ENCODE measurements around the gene AGPS. TPM values are rescaled to one million over a fixed set of nuclear protein-coding genes. Genes with fewer than 3 reads are reported as not detected.

AGPS gene
- total RNA-seq, 1 experiment from 2014 or later: 49.8 TPM

GRCh38 chr2:177525351-177525924 is 132.9 kb downstream of the AGPS start:
- no peak for DNase-seq (ENCODE audit: low read depth)

DNA sequence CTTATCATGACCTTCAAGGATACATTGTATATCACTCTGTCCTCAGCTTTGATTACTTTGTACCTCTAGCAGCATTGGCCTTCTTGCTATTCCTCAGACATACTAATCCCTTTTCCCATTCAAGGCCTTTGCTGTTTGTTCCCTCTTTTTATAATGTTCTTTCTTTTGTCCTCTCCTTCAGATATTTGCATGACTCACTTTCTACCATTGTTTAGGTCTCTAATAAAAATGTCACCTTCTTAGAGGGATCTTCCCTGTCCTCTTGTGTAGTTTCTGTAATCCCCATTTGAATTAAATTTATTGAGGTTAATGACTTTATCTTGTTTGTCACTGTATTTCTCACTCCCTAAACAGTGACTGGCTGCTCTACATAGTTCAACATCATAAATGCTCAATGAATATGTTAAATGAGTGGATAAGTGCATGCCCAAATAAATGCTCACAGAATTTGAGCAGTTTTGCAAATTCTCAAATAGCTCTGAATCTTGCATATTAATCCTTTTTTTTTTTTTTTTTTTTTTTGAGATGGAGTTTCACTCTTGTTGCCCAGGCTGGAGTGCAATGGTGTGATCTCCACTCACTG is 135.9 kb downstream of the AGPS start:
- no peak for DNase-seq (ENCODE audit: low read depth)

DNA sequence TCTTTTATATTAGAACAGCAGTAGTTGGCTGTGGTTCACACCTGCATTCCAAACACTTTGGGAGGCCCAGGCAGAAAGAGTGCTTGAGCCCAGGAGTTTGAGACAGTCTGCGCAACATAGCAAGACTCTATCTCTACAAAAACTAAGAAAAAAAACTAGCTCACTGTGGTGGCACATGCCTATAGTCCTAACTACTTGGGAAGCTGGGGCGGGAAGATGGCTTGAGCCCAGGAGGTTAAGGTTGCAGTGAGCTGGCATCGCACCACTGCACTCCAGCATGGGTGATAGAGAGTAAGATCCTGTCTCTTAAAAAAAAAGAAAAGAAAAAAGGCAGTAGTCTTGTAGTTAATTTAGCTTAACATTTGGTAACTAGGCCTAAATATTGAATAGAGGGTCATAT is 136.6 kb downstream of the AGPS start:
- no peak for DNase-seq (ENCODE audit: low read depth)

DNA sequence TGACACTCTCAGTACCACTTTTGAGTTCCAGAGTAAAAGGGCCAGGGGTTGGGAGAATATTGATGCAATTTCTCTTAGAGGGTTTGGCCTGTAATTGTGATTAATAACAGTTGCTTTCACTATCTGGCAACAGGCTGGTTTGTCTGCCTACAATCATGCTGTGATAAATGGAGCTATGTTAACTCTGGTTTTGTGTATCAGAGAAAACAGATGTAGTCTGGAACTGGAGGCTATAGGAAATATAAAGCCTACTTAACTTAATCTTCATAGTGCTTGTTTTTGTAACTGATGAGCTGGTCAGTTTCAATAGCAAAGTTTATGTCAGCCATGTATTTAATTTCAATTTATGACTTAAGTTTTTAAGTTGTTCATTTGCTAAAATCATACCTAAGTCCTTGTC is 138.0 kb downstream of the AGPS start:
- no peak for DNase-seq (ENCODE audit: low read depth)

DNA sequence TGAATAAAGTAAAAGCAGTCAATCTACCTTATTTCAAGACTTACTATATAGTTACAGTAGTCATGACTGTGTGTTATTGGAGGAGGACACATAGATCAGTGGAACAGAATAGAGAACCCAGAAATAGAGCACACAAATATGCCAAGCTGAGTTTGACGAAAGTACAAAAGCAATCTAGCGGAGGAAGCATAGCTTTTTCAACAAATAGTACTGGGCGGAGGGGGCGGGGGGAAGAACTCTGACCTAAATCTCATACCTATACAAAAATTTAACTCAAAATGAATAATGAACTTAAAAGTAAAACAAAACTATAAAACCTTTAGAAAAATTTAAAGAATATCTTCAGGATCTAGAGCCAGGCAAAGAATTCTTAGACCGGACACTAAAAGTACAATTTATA is 139.1 kb downstream of the AGPS start:
- no peak for DNase-seq (ENCODE audit: low read depth)

- no peak for DNase-seq (ENCODE audit: low read depth)
Measured at GRCh38 chr2:177532567-177532966, 140.0 kb downstream of the AGPS start.

DNA sequence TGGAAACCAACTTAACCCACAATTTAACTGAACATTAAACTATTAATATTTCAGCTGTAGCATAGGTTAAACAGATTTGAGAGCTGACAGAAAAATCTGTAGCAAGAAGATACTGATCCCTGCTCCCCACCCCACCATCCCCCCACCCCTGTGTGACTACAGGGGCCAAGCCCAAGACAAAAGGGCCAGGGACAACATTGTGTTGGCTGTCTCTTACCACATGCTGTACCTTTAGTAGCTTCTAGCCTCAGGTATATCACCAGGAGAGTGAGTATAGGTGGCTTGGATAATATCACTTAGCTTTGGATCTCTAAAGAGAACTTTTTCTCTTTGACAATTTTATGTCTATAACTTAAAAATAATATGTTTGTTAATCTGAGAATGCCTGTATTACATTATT is 140.7 kb downstream of the AGPS start:
- DNase-seq (ENCODE audit: low read depth): no peak

DNA sequence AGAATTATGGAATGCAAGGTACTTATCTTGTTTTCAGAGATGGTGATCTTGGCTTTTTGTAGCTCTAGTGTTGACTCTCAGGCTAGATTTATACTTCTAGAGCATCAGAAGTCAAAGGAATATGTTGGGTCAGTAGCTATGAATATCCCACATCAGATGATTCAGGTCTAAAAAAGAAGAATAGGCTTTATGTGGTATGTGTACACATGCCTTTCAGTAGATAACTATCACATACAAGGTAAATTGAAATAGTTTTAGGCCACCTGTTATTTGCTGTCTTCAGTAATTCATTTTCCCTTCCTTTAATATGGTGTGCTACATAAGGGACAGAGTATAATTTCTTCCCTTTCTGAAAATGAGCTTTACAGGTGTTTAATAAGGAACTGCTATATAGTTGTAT is 142.4 kb downstream of the AGPS start:
- DNase-seq (ENCODE audit: low read depth): no peak

GRCh38 chr2:177535958-177536504 is 143.5 kb downstream of the AGPS start:
- no peak for DNase-seq (ENCODE audit: low read depth)

DNA sequence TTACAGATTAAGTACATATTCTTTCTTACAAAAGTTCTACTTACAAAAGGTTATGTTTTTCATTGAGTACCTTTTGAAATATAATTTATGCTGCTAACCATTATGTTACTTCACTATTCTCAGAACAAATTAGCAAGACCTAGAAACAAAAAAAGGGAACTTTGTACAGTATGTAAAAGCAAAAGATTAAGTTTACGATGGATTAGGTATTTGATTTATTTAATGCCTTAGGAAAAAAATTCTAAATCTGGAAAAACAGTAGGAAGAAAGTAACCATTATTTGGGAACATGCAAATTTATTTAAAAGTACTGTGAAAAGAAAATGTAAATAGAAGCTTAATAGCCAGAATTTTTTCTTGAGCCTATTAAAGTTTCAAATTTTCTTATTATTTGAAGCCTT is 144.6 kb downstream of the AGPS start:
- DNase-seq (ENCODE audit: low read depth): no peak

GRCh38 chr2:177537636-177538035 is 145.1 kb downstream of the AGPS start:
- no peak for DNase-seq (ENCODE audit: low read depth)

- no peak for DNase-seq (ENCODE audit: low read depth)
Measured at GRCh38 chr2:177538323-177538722, 145.8 kb downstream of the AGPS start.

GRCh38 chr2:177540283-177540682 is 147.7 kb downstream of the AGPS start:
- DNase-seq (ENCODE audit: low read depth): no peak

DNA sequence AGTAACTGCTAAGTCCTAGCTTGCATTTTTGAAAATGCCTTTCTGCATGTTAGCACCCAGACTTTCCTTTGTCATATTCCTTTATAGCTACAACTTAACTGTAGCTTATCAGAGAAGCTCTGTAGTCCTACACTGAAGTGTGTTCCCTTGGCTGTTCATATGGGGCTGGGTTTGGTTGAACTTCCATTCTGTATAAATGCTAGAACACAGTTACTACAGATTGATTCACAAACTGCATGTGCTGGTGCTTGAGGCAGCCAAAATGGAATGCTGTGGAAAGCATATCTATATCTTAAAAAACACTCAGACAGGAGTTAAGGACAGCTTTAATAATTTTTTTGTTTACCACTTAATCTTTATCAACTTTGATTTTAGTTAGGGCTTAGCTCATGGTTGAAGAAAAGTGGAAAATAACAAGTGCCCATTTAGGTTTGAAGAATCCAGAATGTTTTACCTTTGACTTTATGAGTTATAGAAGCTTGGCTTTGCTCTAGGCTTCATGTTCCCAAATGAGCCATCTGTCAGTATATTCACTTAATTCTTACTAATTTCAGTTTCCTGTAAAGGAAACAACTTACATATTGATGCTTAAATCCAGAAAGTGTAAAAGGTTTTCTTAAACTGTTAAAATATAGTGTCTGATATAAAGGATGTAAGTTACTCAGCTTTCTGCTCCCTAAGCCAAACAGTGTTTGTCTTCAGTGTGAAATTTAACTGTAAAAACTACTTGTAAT is 148.9 kb downstream of the AGPS start:
- no peak for DNase-seq (ENCODE audit: low read depth)

DNA sequence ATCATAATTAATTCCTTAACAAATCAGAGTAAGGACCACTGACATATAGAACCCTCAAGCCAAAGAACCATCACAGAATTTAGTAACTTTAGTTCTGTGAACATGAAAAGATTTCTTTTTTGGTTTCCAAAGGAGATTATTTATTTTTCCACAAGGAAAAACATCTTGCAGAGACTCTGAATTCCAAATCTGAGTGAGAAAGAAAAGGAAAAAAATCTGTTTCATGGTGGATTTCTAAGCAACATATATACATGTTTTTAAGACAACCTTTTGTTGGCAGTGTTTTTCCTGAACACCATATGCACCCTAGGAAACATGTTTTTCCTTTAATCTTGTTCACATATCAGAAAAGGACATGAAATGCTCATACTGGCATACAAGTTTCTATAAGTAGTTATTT is 149.8 kb downstream of the AGPS start:
- DNase-seq (ENCODE audit: low read depth): no peak

- peak; percentile 82 for DNase-seq (ENCODE audit: low read depth)
Measured at GRCh38 chr2:177543007-177543760, 150.6 kb downstream of the AGPS start.

- no peak for DNase-seq (ENCODE audit: low read depth)
Measured at GRCh38 chr2:177545143-177545542, 152.6 kb downstream of the AGPS start.

DNA sequence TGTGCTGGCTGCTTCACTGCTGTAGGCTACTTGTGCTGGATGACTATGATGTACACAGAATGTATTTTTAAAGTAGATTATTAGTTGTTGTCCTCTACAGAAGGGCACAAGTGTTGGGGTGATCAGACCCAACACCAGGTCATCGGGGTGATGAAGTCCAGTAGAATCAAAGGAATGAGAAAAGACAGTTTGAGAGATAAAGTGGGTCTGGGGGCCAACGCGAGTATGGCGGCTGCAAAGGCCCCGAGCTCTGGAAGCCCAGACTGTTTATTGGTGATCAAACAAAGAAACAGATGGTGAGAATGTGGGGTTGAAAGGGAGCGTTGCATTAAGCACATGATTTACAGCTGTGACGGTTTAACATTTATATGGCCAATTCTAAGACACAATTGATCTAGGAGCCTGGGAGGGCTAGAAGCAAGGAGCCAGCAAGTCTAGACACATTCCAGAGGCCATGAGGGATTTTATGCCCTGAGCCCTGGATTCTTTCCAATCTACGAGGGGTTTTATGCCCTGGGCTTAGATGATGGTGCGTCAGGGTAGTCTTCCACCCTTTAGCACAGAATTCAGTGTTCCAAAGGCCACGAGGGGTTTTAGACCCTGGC is 153.5 kb downstream of the AGPS start:
- DNase-seq (ENCODE audit: low read depth): no peak

GRCh38 chr2:177547122-177547521 is 154.5 kb downstream of the AGPS start:
- no peak for DNase-seq (ENCODE audit: low read depth)

DNA sequence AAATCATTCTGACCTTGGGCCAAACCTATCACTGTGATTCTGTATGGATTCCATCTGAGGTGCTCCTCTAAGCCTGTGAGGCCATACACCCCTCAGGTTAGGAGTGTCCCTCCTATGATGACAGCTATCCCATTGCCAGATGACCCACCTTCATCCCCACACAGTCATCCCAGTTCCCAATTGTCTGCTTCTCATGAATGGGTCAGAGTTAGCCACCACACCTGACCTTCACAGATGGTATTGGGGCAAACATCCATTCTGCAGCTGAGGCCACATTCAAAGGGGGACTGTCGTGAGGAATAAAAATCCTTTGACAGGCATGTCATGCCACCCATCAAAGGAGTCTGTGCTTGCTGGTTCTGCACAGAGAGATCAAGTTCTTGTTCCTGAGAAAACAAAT is 155.2 kb downstream of the AGPS start:
- DNase-seq (ENCODE audit: low read depth): no peak

GRCh38 chr2:177548636-177549035 is 156.1 kb downstream of the AGPS start:
- no peak for DNase-seq (ENCODE audit: low read depth)

GRCh38 chr2:177549171-177549570 is 156.6 kb downstream of the AGPS start:
- DNase-seq (ENCODE audit: low read depth): no peak
